H1 (cell line): ENCODE measurements around the gene PHKA2. TPM values are rescaled to one million over a fixed set of nuclear protein-coding genes. Genes with fewer than 3 reads are reported as not detected.

Experiments used
- CTBP2 ChIP-seq: IDR thresholded peaks from 2 replicates; pipeline ENCODE4 v1.7.0; 2011; ENCODE audit warnings: borderline replicate concordance, mild to moderate bottlenecking, moderate library complexity, mixed read lengths, low read length; ENCODE audit not compliant: insufficient read depth, insufficient read length
- HDAC6 ChIP-seq: IDR thresholded peaks from one replicate; pipeline ENCODE4 v1.7.1; 2012; ENCODE audit warnings: low read depth, mild to moderate bottlenecking, inconsistent platforms, low read length, moderate library complexity
- JUN ChIP-seq: IDR thresholded peaks from 2 replicates; pipeline ENCODE4 v1.6.1; 2011; ENCODE audit warnings: low read depth, mild to moderate bottlenecking, improper control_type of control experiment, low read length
- SP1 ChIP-seq: IDR thresholded peaks from 2 replicates; pipeline ENCODE4 v1.6.1; 2011; ENCODE audit warnings: low read depth, low read length
- SP2 ChIP-seq: IDR thresholded peaks from 2 replicates; pipeline ENCODE4 v1.6.1; 2012; ENCODE audit warnings: mild to moderate bottlenecking, low read length, inconsistent platforms
- polyA plus RNA-seq, 7 experiments: library from polyadenylated mRNA; depleted of rRNA in 3 of 7; stranded (reverse) in 5 of 7; unstranded in 2 of 7; fragments of >200 nt in 5 of 7; fragments of 200-250 nt in 2 of 7; gene quantifications; 1 replicate in 5 of 7; 2 replicates in 1 of 7; 4 replicates in 1 of 7; pipeline versions ENCODE4 v1.2.1 to v1.2.3, GENCODE V29; 2011 to 2013; ENCODE audit warnings: missing spikeins in 2 of 7, mixed read lengths in 2 of 7
- total RNA-seq: library from RNA; stranded (reverse); fragmentation: NEBNext Ultra II Directional; extraction: Animal tissue kit (Norgen Biotek cat#: 25700); gene quantifications from 2 replicates; pipeline ENCODE4 v1.2.1, GENCODE V29; 2021

The PHKA2 gene
- total and polyA plus RNA-seq, 2 of the 8 experiments (the other 6 are each of a cell fraction or from before 2014, with no cell fraction given), result 28.1 to 35.8 TPM

DNA sequence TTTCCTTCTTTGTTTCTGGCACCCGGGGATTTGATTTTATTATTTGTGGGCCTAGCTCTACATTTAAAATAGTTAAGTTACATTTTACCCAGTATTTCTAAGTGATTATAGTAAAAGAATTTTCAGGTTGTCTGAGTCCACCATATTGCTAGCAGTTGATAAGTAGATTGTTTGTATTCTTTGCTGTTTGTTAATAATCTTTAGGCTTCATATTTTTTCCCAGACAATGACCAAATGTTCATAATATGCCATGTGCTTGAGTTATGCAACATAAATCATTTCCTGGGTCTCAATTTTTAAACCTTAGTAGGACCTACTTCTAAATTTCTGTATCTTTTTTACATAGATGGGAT, 127.3 kb downstream of the PHKA2 start (continued):
- TF ChIP-seq HDAC6, result no peak
- no peak for TF ChIP-seq SP2
- TF ChIP-seq JUN, result no peak
- TF ChIP-seq CTBP2, result no peak
- no peak for TF ChIP-seq SP1
